Cortex of kidney (tissue), 1 donor: ENCODE data around the gene NFX1.
"Not testable (repeated sequence)": the region's sequence is repeated elsewhere in the genome, so short reads cannot be mapped to it uniquely, and the experiment has no call there.

Experiments used
- DNase-seq: peaks from one replicate; lab custom pipeline; 2025; lab: John Stamatoyannopoulos, UW

NFX1 gene

GRCh38 chr9:33364127-33364526 is 73.8 kb downstream of the NFX1 start:
- DNase-seq, result no peak

DNA sequence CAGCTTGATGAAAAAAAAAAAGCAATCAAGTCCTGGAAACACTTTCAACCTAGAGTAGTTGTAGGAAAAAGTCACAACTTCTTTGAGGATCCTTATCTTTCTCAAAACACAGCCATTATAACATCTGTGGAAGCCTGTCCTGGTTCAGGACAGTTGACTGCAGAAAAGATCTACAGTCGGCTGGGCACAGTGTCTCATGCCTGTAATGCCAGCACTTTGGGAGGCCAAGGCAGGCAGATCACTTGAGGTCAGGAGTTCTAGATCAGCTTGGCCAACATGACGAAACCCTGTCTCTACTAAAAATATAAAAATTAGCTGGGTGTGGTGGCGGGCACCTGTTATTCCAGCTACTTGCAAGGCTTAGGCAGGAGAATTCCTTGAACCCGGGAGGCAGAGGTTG is 74.5 kb downstream of the NFX1 start:
- not testable (repeated sequence) for DNase-seq

DNA sequence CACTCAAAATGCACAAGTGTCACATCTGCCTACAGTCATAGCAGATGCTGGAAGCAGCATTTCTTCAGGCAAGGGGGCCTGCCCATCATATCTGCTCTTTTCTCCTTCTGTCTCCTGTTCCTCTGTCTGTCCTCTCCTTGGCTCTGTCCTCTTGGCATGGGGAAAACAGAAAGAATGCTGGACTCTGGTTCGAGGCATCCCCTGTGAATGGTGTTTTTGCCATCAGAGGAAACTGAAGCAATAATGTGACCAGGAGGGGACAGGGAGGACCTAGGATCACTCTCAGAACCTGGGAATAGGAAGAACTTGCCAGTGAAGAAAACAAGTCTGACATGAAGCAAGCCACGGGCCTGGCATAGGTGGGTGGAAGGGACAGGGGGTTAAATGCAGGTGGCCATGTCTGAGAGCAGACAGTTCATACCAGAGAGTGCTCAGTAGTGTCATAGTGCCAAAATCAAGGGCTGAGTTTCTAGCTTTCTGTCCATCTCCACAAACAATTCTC is 76.7 kb downstream of the NFX1 start:
- DNase-seq, result no peak

DNA sequence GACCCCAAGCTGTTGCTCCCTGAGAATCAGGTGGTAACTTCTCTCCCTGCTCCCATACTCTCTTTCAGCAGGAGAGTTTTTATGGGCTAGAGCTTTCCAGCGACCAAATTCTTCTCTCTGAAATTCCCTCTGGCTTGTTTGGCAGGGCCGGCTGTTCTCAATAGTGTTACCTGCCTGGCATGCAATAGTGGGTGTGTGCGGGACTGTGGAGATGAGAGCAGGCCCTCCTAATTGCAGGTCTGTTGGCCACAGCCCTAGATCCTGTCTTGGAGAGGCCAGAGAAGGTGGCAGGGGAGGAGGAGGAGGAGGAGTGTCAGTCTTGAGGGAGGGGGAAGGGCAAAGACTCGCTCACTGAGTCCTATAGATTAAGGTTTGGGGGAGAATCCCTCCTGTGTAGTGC is 82.6 kb downstream of the NFX1 start:
- DNase-seq, result no peak

DNA sequence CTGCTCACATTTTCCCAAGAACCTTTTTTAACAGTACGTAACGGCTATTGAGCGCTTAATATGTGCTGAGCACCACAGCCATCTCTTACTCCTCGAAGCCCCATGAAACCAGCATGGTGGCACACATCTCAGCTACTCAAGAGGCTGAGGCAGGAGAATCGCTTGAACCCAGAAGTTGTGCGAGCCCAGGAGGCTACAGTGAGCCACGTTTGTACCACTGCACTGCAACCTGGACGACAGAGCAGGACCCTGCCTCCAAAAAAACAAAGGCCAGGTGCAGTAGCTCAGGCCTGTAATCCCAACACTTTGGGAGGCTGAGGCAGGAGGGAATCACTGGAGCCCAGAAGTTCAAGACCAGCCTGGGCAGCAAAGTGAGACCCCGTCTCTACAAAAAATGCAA is 83.9 kb downstream of the NFX1 start:
- DNase-seq, result no peak

DNA sequence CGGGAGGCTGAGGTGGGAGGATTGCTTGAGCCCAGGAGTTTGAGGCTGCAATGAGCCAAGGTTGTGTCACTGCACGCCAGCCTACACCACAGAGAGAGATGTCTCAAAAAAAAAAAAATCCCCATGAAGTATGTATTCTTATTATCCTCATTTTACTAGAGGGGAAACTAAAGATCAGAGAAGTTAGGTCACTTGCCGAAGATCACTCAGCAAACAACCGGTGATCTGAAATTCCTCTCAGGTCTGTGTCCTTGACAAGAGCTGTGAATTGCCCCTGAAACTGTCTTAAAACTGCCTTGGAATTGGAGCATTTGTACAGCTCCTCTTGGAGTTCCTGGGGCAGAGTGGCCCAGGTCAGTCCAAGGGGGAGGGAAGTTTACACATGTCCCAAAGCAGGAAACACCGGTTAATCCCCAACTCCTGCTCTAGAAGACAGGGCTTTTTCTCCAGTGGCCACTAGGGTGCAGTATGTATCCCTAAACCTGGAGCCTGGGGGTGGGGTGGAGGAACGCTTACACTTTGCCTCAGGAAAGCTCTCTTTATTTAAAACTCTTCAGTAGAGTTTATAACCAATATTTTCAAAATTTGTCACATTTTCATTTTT is 84.4 kb downstream of the NFX1 start:
- DNase-seq, result no peak

DNA sequence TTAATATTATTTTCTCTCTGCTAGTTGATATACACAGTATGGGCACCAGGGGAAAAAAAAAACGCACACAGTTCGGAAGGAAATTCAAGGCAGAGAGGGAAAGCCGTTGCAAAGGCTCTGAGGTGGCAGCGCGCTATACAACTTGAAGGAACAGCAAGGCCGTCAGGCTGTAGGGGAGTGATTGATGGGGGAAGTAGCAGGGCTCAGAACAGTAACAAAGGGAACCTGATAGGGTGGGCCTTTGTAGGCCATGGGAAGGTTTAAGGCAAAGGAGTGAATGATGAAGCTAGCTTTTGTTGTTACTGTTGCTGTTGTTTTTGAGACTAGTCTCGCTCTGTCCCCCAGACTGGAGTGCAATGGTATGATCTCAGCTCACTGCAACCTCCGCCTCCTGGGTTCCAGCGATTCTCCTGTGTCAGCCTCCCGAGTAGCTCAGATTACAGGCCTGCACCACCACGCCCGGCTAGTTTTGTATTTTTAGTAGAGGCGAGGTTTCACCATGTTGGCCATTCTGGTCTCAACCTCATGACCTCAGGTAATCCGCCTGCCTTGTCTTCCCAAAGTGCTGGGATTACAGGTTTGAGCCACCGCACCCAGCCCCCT is 85.0 kb downstream of the NFX1 start:
- DNase-seq, result no peak

DNA sequence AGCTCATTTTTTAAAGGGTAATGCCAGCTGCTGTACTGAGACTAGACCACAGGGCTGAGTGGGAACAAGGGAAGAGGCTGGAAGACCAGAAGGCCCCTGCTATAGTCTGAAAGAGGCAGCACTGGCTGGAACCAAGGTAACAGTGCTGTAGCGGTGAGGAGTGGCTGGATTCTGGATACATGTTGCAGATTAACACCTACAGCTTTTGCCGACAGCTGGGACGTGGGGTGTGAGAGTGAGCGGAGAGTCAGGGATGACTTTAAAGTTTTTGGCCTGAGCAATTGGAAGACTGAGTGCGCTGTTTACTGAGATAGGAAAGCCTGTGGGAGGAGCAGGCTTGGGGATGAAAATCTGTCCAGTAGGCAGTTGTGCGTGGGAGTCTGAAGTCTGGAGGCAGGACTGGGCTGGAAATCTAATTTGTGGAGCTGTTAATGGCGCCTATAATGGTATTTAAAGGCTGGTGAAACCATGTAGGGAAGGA is 85.6 kb downstream of the NFX1 start:
- no peak for DNase-seq

GRCh38 chr9:33377089-33377715 is 86.9 kb downstream of the NFX1 start:
- no peak for DNase-seq

DNA sequence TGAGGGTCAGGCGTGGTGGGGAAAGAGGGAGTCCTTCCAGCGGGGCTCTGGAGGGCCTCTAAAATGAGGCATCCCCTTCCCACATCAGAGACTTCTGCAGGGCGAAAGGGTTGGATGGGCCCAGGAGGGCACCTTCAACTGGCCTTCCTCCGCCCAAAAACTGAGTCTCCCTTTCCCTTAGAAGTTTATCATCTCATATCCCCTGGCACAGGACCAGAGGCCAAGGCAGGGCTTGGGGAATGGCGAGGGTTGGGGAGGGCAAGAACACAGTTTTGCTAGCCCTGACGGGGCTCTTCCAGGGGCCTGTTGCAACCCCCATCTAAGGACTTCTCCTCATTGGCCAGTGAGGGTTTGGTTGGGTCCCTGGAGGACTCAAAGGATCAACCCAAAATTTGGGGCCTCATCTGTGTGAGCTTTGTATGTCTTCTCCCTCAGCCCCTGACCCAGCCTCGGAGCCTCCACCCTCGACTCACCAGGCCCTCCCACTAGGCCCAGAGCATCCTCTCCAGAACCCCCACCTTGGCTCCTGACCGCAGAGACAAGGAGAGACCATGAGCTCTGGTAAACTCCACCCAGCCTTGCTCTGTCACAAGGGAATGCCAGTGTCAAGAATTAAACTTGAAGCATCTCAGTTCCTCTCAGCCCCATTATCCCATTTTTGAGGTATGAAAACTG is 87.9 kb downstream of the NFX1 start:
- DNase-seq, result no peak

DNA sequence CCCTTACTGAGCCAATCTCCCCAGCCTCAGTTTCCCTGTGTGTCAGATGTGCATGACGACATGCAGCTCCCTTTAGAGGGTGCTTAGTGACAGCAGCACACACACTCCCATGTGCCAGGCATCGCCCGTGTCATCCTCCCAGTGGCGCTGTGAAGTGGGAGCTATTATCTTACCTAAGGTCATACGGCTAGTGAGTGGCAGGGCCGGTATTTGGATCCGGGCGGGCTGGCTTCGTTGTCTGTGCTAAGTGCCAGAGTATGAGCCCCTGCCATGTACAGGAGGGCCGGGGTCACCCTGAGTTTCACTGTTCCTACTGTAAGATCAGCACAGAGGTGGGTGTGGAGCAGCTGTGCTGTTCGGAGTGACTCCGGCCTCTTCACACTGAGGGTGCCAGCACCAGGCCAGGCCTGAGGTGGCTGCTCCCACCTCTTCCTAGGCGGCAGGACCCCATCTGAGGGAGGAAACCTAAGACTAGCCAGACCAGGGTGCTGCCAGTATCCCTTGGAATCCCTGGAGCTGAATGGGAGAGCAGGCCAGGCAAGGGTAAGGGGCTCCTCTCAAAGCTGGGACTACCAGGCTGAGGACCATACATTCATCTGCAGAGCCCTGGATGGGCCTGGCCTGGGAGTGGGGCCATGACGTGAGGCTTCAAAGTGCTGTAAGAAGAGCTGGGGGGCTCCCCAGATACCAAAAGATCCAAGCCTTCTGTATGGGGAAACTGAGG is 89.5 kb downstream of the NFX1 start:
- DNase-seq, result no peak

DNA sequence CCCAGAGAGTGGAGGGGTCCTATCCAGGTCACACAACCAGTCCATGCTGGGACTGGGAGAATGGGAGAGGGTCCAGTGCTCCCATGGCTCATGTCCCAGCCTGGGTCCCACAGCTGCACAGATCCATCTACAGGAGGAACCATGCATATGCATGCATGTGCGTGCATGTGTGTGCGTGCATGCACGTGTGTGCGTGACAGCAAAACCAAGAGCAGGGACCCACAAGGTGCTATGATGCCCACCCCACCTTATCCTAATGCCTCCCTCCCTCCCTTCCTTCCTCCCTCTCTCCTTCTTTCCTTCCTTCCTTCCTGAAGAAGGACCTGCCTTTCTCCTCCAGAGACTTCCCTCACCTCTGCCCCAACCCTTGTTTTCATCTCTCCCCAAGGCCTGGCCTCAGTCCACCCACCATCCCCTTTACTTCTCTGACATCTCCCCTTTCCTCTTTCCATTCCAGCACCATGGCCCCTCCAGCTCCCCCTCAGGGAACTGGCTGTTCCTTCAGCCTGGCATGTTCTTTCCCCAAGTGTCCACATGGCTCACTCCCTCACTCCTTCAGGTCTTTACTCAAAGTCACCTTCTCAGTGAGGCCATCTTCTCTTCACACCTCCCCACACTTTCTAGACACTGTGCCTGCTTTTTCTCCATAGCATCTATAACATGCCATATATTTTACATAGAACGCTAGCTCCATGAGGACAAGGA is 90.2 kb downstream of the NFX1 start:
- DNase-seq, result no peak

DNA sequence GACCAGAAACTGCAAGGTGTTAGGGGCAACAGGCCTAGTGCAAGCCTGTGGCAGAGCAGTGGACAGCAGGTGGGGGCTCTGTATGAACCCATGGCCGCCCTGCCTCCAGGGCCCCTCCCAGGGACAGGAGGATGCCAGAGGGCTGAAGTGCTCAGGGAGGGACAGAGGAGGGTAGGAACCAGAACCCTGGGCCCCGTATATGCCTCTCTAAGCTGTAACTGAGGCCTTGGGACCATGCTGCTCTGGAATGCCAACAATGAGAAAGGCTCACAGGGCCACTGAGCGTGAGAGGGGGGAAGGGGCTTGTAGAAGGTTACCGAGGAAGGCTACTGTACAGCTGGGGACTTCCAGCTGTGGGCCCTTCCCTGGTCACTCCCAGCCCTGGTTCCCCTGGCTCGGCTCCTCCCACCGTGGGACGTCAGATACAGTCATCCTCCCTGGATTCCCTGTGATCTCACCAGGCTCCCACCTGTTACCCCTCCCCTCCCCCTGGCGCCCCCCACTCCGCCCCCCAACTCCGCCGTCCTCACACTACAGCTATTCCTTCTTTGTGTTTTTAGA is 91.0 kb downstream of the NFX1 start:
- DNase-seq, result no peak

- DNase-seq, result not testable (repeated sequence)
Observed at GRCh38 chr9:33382397-33382796, 92.1 kb downstream of the NFX1 start.

- not testable (repeated sequence) for DNase-seq
Observed at GRCh38 chr9:33383396-33383795, 93.1 kb downstream of the NFX1 start.

- not testable (repeated sequence) for DNase-seq
Observed at GRCh38 chr9:33385536-33385935, 95.2 kb downstream of the NFX1 start.

DNA sequence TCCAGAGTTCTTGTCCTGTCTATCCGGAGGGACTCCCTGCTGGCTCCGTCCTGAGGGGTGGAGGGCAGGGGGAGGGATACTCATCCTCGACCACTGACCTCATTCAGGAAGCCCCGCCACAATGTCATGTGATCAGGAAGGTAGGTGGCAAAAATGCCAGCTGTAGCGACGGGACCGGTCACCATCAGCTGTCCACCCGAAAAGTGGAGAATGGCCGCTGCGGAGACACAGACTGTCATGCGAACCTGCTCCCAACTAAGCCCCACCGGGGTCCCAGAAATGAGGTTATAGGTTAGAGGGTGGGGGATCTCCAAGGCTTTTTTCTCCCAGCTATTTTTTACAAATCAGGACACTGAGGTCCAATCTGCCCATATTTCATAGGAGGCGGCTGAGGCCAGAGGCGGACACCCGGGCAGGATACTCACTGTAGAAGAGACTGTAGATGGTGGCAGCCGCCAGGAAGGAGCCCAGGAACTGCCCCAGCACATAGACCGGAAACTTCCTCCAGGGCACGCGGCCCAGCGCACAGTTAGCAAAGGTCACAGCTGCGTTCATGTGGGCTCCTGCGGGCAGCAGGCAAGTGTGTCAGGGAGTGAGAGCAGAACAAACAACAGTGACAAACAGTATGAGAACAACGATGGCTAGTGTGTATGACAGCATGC is 95.8 kb downstream of the NFX1 start:
- DNase-seq, result not testable (repeated sequence)

- not testable (repeated sequence) for DNase-seq
Observed at GRCh38 chr9:33386641-33386996, 96.3 kb downstream of the NFX1 start.

- DNase-seq, result not testable (repeated sequence)
Observed at GRCh38 chr9:33386998-33387397, 96.7 kb downstream of the NFX1 start.

- DNase-seq, result no peak
Observed at GRCh38 chr9:33388110-33388994, 98.0 kb downstream of the NFX1 start.
